ENCODE measurements around the gene PHF19. TPM values are rescaled to one million over a fixed set of nuclear protein-coding genes. Genes with fewer than 3 reads are reported as not detected.

PHF19 gene
- polyA plus RNA-seq, 1 of the 3 experiments (the other 2 are of a cell fraction) = 33.4 TPM

- Histone ChIP-seq H3K9me2 (no peaks in the 10 kb centered on the region), H3K9ac (no peak overlapping the region), H2AFZ (ENCODE audit: low read depth) (no peak overlapping the region), H3K4me2 (no peak overlapping the region), H3K4me3 (ENCODE audit: low read depth in 2 of 2, low read length in 1 of 2) (no peak overlapping the region), H3K79me2 (ENCODE audit: insufficient read depth) (no peaks in the 10 kb centered on the region), H3K27me3 (ENCODE audit: insufficient read depth) (no peaks in the 10 kb centered on the region), H3K27ac (ENCODE audit: low read depth in 2 of 2, low read length in 1 of 2) (no peak overlapping the region), H4K20me1 (ENCODE audit: insufficient read depth) (no peaks in the 10 kb centered on the region), H3F3A (replicated peaks; ENCODE audit: insufficient read depth) (no peaks in the 10 kb centered on the region), H3K9me3 (no peaks in the 10 kb centered on the region), H3K36me3 (replicated peaks in 1 of 2; ENCODE audit: control insufficient read depth in 1 of 2, insufficient read depth in 2 of 2, low read length in 1 of 2) (no peaks in the 10 kb centered on the region), H3K4me1 (ENCODE audit: control insufficient read depth in 1 of 2, insufficient read depth in 2 of 2, low read depth in 1 of 2, low read length in 1 of 2) (peaks cover 10 to 12% of the 10 kb centered on the region in 2 experiments; a peak in 3 of 4 replicates)
- ChIA-PET POLR2A (no interaction called here), CTCF (no interaction called here)
- WGBS (ENCODE audit: low lambda C conversion rate) = 80% methylated on average over 6 of the region's 10 CpGs
- TF ChIP-seq MXI1 (IDR thresholded peaks at IDR 0.05; ENCODE audit: low read depth, low read length) (no peak), USF1 (IDR thresholded peaks at IDR 0.05; ENCODE audit: borderline replicate concordance, low read depth) (no peak), YY1 (IDR thresholded peaks at IDR 0.05; ENCODE audit: low read depth) (no peak), IRF3 (IDR thresholded peaks at IDR 0.05; ENCODE audit: low read depth, low read length) (no peak), GABPA (IDR thresholded peaks at IDR 0.05; ENCODE audit: low read depth) (no peak), POLR2AphosphoS5 (IDR thresholded peaks at IDR 0.05; ENCODE audit: low read depth, low read length) (no peak), FOXJ3 (CRISPR knock-in tag; IDR thresholded peaks at IDR 0.05) (no peak), MEF2A (IDR thresholded peaks at IDR 0.05; ENCODE audit: borderline replicate concordance, low read depth) (no peak), FOXM1 (IDR thresholded peaks at IDR 0.05; ENCODE audit: low read depth) (no peak), CHD2 (IDR thresholded peaks at IDR 0.05; ENCODE audit: low read length, partially characterized antibody) (no peak), SMC3 (IDR thresholded peaks at IDR 0.05; ENCODE audit: low read depth, low read length) (no peak), NRF1 (IDR thresholded peaks at IDR 0.05; ENCODE audit: low read depth, low read length) (no peak), EZH2phosphoT487 (IDR thresholded peaks at IDR 0.05; ENCODE audit: borderline replicate concordance, low read depth) (no peak), MAX (IDR thresholded peaks at IDR 0.05; ENCODE audit: low read depth) (no peak), EP300 (IDR thresholded peaks at IDR 0.05; ENCODE audit: borderline replicate concordance in 1 of 2, low read depth in 1 of 2, low read length in 1 of 2) (no peak), REST (IDR thresholded peaks at IDR 0.05; ENCODE audit: low read depth, low read length) (no peak), CTCF (IDR thresholded peaks at IDR 0.05) (no peak), USF2 (IDR thresholded peaks at IDR 0.05; ENCODE audit: borderline replicate concordance, low read depth, low read length) (no peak), ELF1 (IDR thresholded peaks at IDR 0.05) (no peak)
- DNase-seq = no peak
Measured at GRCh38 chr9:120882935-120883607, 6.1 kb upstream of the PHF19 start.
